ENCODE results near the gene HMX3. TPM values are rescaled to one million over a fixed set of nuclear protein-coding genes. Genes with fewer than 3 reads are reported as not detected.
A peak's percentile ranks its signal among the peaks of the same experiment; 100 is the strongest.

HMX3 gene
- total and polyA plus RNA-seq, 2 of the 13 experiments (the other 11 are each of a cell fraction or from before 2014, with no cell fraction given), result not detected

DNA sequence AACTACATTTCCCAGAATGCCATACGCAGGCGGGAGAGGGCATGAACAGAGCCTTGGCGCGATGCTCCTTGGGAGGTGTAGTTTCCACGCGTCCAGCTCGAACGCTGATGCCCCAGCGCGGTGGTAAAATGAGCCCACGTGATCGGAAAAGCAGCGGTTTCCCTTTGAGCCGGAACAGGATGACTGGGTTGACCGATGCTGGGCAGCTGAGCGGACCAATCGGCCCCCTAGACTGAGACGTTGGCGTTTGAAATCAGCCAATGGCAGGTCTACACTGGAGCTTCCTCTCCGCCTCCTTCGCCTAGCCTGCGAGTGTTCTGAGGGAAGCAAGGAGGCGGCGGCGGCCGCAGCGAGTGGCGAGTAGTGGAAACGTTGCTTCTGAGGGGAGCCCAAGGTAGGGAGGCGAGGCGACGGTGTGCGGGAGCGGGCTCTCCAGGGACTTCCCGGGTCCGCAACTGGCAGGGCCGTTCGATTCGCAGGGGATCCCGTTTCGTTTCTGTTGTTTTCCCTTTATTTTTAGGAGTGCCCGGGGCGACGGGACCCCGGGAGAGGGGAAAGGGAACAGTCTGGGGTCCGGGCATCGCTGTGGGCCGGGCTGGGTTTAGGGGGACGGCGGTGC, 18.4 kb downstream of the HMX3 start, which contains the start of gene BUB3 (continued):
- TF ChIP-seq, protein P1, sequence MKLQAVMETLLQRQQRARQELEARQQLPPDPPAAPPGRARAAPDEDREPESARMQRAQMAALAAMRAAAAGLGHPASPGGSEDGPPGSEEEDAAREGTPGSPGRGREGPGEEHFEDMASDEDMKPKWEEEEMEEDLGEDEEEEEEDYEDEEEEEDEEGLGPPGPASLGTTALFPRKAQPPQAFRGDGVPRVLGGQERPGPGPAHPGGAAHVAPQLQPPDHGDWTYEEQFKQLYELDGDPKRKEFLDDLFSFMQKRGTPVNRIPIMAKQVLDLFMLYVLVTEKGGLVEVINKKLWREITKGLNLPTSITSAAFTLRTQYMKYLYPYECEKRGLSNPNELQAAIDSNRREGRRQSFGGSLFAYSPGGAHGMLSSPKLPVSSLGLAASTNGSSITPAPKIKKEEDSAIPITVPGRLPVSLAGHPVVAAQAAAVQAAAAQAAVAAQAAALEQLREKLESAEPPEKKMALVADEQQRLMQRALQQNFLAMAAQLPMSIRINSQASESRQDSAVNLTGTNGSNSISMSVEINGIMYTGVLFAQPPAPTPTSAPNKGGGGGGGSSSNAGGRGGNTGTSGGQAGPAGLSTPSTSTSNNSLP (IDR thresholded peaks at IDR 0.05; ENCODE audit: low read depth, low read length), result no peak
- 0 out of 2 replicates have a peak, but pooled peaks have one; percentile 68 for TF ChIP-seq ZNF850 (CRISPR knock-in tag; conservative IDR thresholded peaks at IDR 0.05)
- TF ChIP-seq PHF8 (CRISPR knock-in tag; IDR thresholded peaks at IDR 0.05), result peak; percentile 89
- TF ChIP-seq ZFP91 (CRISPR knock-in tag; IDR thresholded peaks at IDR 0.05; ENCODE audit: borderline replicate concordance), result peak; percentile 87; the same call in 1 of the 2 replicates
- TF ChIP-seq, protein P2, sequence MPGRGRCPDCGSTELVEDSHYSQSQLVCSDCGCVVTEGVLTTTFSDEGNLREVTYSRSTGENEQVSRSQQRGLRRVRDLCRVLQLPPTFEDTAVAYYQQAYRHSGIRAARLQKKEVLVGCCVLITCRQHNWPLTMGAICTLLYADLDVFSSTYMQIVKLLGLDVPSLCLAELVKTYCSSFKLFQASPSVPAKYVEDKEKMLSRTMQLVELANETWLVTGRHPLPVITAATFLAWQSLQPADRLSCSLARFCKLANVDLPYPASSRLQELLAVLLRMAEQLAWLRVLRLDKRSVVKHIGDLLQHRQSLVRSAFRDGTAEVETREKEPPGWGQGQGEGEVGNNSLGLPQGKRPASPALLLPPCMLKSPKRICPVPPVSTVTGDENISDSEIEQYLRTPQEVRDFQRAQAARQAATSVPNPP (CRISPR knock-in tag; IDR thresholded peaks at IDR 0.05), result no peak
- TF ChIP-seq GZF1 (CRISPR knock-in tag; IDR thresholded peaks at IDR 0.05), result no peak
- TF ChIP-seq DMAP1 (CRISPR knock-in tag; IDR thresholded peaks at IDR 0.05), result peak; percentile 81
- no peak for TF ChIP-seq ZNF674 (CRISPR knock-in tag; IDR thresholded peaks at IDR 0.05; ENCODE audit: low read depth)
- peak; percentile 27 for TF ChIP-seq TAF15 (IDR thresholded peaks at IDR 0.05; ENCODE audit: low read depth, low read length, poor library complexity, severe bottlenecking)
- TF ChIP-seq SP2 (CRISPR knock-in tag; IDR thresholded peaks at IDR 0.05), result peak; percentile 98
- no peak for TF ChIP-seq SMYD3 (CRISPR knock-in tag; IDR thresholded peaks at IDR 0.05)
- TF ChIP-seq MLXIP (CRISPR knock-in tag; IDR thresholded peaks at IDR 0.05; ENCODE audit: borderline replicate concordance), result no peak
- TF ChIP-seq ZNF256 (CRISPR knock-in tag; conservative IDR thresholded peaks at IDR 0.05), result no peak
- TF ChIP-seq NFE2 (CRISPR knock-in tag; IDR thresholded peaks at IDR 0.05), result no peak
- TF ChIP-seq CREB3 (CRISPR knock-in tag; IDR thresholded peaks at IDR 0.05), result no peak
- TF ChIP-seq ATAD3A (CRISPR knock-in tag; IDR thresholded peaks at IDR 0.05), result no peak
- peak; percentile 4; the same call in 1 of the 2 replicates for TF ChIP-seq MEIS2 (CRISPR knock-in tag; IDR thresholded peaks at IDR 0.05)
- peak; percentile 98 for TF ChIP-seq SUZ12 (IDR thresholded peaks at IDR 0.05; ENCODE audit: low read depth, low read length)
- peak; percentile 73; the same call in 1 of the 2 replicates for TF ChIP-seq ZSCAN31 (CRISPR knock-in tag; IDR thresholded peaks at IDR 0.05; ENCODE audit: low read depth)
- no peak for TF ChIP-seq HNRNPUL1 (IDR thresholded peaks at IDR 0.05; ENCODE audit: low read depth, low read length)
- 0 out of 2 replicates have a peak, but pooled peaks have one; percentile 44 for TF ChIP-seq RFXAP (CRISPR knock-in tag; IDR thresholded peaks at IDR 0.05; ENCODE audit: borderline replicate concordance)
- no peak for TF ChIP-seq MBD4 (IDR thresholded peaks at IDR 0.05; ENCODE audit: borderline replicate concordance, low read length)
- no peak for TF ChIP-seq ZNF12 (CRISPR knock-in tag; IDR thresholded peaks at IDR 0.05)
